Measurements from ENCODE around the gene LAMA5. TPM values are rescaled to one million over a fixed set of nuclear protein-coding genes. Genes with fewer than 3 reads are reported as not detected.

Gene LAMA5
- total and polyA plus RNA-seq, 2 donors (not counting 1 experiment from before 2014, with no cell fraction given): 52.9 to 83.5 TPM

- Histone ChIP-seq H2AFZ (ENCODE audit: insufficient read depth, low read depth, low read length, poor library complexity, severe bottlenecking) (peak overlapping the region; percentile 98), H3K4me2 (replicated peaks; ENCODE audit: low read depth, low read length, poor library complexity, severe bottlenecking) (peak overlapping the region; percentile 91), H3K9ac (ENCODE audit: low read length) (peak overlapping the region; percentile 76), H3K79me2 (ENCODE audit: control insufficient read depth, insufficient read depth, low read length) (peaks cover 23% of the 10 kb centered on the region), H3K4me1 (ENCODE audit: control insufficient read depth in 2 of 2, insufficient read depth in 2 of 2, low read length in 2 of 2) (peaks cover 30 to 41% of the 10 kb centered on the region in 2 donors), H4K20me1 (ENCODE audit: control insufficient read depth, insufficient read depth, low read length, poor library complexity, severe bottlenecking) (peaks cover 9% of the 10 kb centered on the region), H3K4me3 (ENCODE audit: control extremely low read depth in 1 of 5, extremely low read depth in 1 of 5, insufficient read depth in 1 of 5, low read depth in 2 of 5, low read length in 4 of 5) (peak overlapping the region in 1 of 5 experiments; percentile 70), H3K9me3 (ENCODE audit: control extremely low read depth in 1 of 3, control insufficient read depth in 2 of 3, insufficient read depth in 1 of 3, low read length in 2 of 3) (no peaks in the 10 kb centered on the region), H3K27me3 (replicated peaks in 1 of 4; ENCODE audit: control extremely low read depth in 1 of 4, control insufficient read depth in 3 of 4, insufficient read depth in 4 of 4, low read length in 3 of 4) (no peaks in the 10 kb centered on the region), H3K36me3 (replicated peaks in 1 of 2; ENCODE audit: control extremely low read depth in 1 of 2, control insufficient read depth in 1 of 2, extremely low read depth in 1 of 2, insufficient read depth in 2 of 2, low read length in 1 of 2) (no peaks in the 10 kb centered on the region), H3K27ac (ENCODE audit: low read length in 2 of 2) (no peak overlapping the region)
- ChIA-PET CTCF (no interaction called here), POLR2A (interaction anchor here (0.8 kb wide), 1 partner anchor 21 kb away, joined by 3 read pairs; the partner anchor contains the start of gene RPS21)
- WGBS (ENCODE audit: insufficient coverage): 92% methylated on average over 14 of the region's 15 CpGs
- H3K9me3 Mint-ChIP-seq (ENCODE audit: insufficient read depth): no peaks in the 10 kb centered on the region
- ATAC-seq (ENCODE audit: low read depth) (no peak), DNase-seq (peak; percentile 22)
- H3K4me1 Mint-ChIP-seq: peaks cover 30% of the 10 kb centered on the region
- TF ChIP-seq EZH2 (IDR thresholded peaks at IDR 0.05; ENCODE audit: borderline replicate concordance, insufficient read depth, low read depth, low read length, poor library complexity, severe bottlenecking): no peak
- TF ChIP-seq, protein P1, sequence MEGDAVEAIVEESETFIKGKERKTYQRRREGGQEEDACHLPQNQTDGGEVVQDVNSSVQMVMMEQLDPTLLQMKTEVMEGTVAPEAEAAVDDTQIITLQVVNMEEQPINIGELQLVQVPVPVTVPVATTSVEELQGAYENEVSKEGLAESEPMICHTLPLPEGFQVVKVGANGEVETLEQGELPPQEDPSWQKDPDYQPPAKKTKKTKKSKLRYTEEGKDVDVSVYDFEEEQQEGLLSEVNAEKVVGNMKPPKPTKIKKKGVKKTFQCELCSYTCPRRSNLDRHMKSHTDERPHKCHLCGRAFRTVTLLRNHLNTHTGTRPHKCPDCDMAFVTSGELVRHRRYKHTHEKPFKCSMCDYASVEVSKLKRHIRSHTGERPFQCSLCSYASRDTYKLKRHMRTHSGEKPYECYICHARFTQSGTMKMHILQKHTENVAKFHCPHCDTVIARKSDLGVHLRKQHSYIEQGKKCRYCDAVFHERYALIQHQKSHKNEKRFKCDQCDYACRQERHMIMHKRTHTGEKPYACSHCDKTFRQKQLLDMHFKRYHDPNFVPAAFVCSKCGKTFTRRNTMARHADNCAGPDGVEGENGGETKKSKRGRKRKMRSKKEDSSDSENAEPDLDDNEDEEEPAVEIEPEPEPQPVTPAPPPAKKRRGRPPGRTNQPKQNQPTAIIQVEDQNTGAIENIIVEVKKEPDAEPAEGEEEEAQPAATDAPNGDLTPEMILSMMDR (IDR thresholded peaks at IDR 0.05): no peak
- intact Hi-C loops (cut with micrococcal nuclease): loop anchor here (5.0 kb wide), 1 partner anchor 529 kb away; the partner anchor contains the start of gene GID8
- H3K4me3 Mint-ChIP-seq: peak overlapping the region; percentile 90
- H3K27ac Mint-ChIP-seq: peak overlapping the region; percentile 20
- no peaks in the 10 kb centered on the region for H3K27me3 Mint-ChIP-seq
These were observed 40.9 kb upstream of the LAMA5 start for GRCh38 chr20:62408055-62408454.

GRCh38 chr20:62407221-62407992 lies 40.3 kb upstream of the LAMA5 start, which contains the start of gene CABLES2:
Gene CABLES2 (minus strand): TSS chr20:62407285. CDS start chr20:62407276, 9 bp downstream.
- H3K27ac Mint-ChIP-seq: peak within 1 kb of the TSS; percentile 87
- Histone ChIP-seq H3K4me1 (ENCODE audit: control insufficient read depth in 2 of 2, insufficient read depth in 2 of 2, low read length in 2 of 2) (peaks cover 30 to 41% of the 10 kb centered on the region in 2 donors), H3K79me2 (ENCODE audit: control insufficient read depth, insufficient read depth, low read length) (peaks cover 23% of the 10 kb centered on the region), H3K9me3 (ENCODE audit: control extremely low read depth in 1 of 3, control insufficient read depth in 2 of 3, insufficient read depth in 1 of 3, low read length in 2 of 3) (no peaks in the 10 kb centered on the region), H3K27me3 (replicated peaks in 1 of 4; ENCODE audit: control extremely low read depth in 1 of 4, control insufficient read depth in 3 of 4, insufficient read depth in 4 of 4, low read length in 3 of 4) (no peaks in the 10 kb centered on the region), H3K4me2 (replicated peaks; ENCODE audit: low read depth, low read length, poor library complexity, severe bottlenecking) (peak within 1 kb of the TSS; percentile 95), H3K27ac (ENCODE audit: low read length in 2 of 2) (peak within 1 kb of the TSS; percentile 59 to 66), H4K20me1 (ENCODE audit: control insufficient read depth, insufficient read depth, low read length, poor library complexity, severe bottlenecking) (peaks cover 9% of the 10 kb centered on the region), H3K4me3 (ENCODE audit: control extremely low read depth in 1 of 5, extremely low read depth in 1 of 5, insufficient read depth in 1 of 5, low read depth in 2 of 5, low read length in 4 of 5) (peak within 1 kb of the TSS; percentile 36 to 71 (median 67)), H3K9ac (ENCODE audit: low read length) (peak within 1 kb of the TSS; percentile 78), H3K36me3 (replicated peaks in 1 of 2; ENCODE audit: control extremely low read depth in 1 of 2, control insufficient read depth in 1 of 2, extremely low read depth in 1 of 2, insufficient read depth in 2 of 2, low read length in 1 of 2) (no peaks in the 10 kb centered on the region), H2AFZ (ENCODE audit: insufficient read depth, low read depth, low read length, poor library complexity, severe bottlenecking) (peak within 1 kb of the TSS; percentile 98)
- 5% methylated on average over 73 of the region's 73 CpGs for WGBS (ENCODE audit: insufficient coverage)
- ATAC-seq (ENCODE audit: low read depth) (peak; percentile 90), DNase-seq (peak; percentile 95)
- no peaks in the 10 kb centered on the region for H3K27me3 Mint-ChIP-seq
- TF ChIP-seq, protein P1 (IDR thresholded peaks at IDR 0.05): no peak
- TF ChIP-seq EZH2 (IDR thresholded peaks at IDR 0.05; ENCODE audit: borderline replicate concordance, insufficient read depth, low read depth, low read length, poor library complexity, severe bottlenecking): no peak
- intact Hi-C loops (cut with micrococcal nuclease): loop anchor here (1.0 to 5.0 kb wide), 4 partner anchors 20 to 530 kb away; partner anchors contain the start of genes GID8, OSBPL2 and RPS21
- peaks cover 30% of the 10 kb centered on the region for H3K4me1 Mint-ChIP-seq
- H3K9me3 Mint-ChIP-seq (ENCODE audit: insufficient read depth): no peaks in the 10 kb centered on the region
- H3K4me3 Mint-ChIP-seq: peak within 1 kb of the TSS; percentile 90
- ChIA-PET CTCF (no interaction called here), POLR2A (interaction anchor here (0.6 to 0.8 kb wide), 2 partner anchors 21 to 93 kb away, joined by 3 to 6 read pairs; partner anchors contain the start of gene RPS21)

All from B cell (primary cell).